ENCODE measurements around the gene LBR. TPM values are rescaled to one million over a fixed set of nuclear protein-coding genes. Genes with fewer than 3 reads are reported as not detected.

LBR gene
- total RNA-seq, 4 donors from 2014 or later = 16.4 to 47.7 (median 22.5) TPM

GRCh38 chr1:225360119-225360518 lies 67.7 kb downstream of the LBR start:
- no peak overlapping the region for H3K4me3 ChIP-seq (ENCODE audit: low read depth, poor library complexity, severe bottlenecking)
- intact Hi-C loops (cut with DNase I; ENCODE audit: low total_unique reads) = no loop called here
- no peak for DNase-seq (ENCODE audit: low spot score in 2 of 2)
- TF ChIP-seq POLR2A (IDR thresholded peaks at IDR 0.05) = no peak
- TF ChIP-seq, protein P1, sequence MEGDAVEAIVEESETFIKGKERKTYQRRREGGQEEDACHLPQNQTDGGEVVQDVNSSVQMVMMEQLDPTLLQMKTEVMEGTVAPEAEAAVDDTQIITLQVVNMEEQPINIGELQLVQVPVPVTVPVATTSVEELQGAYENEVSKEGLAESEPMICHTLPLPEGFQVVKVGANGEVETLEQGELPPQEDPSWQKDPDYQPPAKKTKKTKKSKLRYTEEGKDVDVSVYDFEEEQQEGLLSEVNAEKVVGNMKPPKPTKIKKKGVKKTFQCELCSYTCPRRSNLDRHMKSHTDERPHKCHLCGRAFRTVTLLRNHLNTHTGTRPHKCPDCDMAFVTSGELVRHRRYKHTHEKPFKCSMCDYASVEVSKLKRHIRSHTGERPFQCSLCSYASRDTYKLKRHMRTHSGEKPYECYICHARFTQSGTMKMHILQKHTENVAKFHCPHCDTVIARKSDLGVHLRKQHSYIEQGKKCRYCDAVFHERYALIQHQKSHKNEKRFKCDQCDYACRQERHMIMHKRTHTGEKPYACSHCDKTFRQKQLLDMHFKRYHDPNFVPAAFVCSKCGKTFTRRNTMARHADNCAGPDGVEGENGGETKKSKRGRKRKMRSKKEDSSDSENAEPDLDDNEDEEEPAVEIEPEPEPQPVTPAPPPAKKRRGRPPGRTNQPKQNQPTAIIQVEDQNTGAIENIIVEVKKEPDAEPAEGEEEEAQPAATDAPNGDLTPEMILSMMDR (IDR thresholded peaks at IDR 0.05) = no peak
- 89 to 91% methylated on average over 4 of the region's 4 CpGs for WGBS, 2 donors

DNA sequence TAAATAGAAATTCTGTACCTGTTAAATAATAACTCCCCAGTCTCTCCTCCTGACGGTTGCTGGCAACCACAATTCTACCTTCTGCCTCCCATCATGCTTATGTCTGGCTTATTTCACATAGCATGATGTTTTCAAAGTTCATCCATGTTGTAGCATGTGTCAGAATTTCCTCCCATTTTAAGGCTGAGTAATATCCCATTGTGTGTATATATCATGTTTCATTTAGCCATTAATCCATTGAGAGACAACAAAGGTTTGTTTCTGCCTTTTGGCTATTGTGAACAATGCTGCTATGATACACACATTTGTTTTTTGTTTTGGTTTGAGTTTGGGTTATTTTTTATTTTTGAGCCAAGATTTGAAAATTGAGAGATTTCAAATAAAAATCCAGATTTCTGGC lies 72.0 kb downstream of the LBR start:
- no peak for TF ChIP-seq POLR2A (IDR thresholded peaks at IDR 0.05)
- TF ChIP-seq, protein P1 (IDR thresholded peaks at IDR 0.05) = no peak
- no peak for DNase-seq (ENCODE audit: low spot score in 2 of 2)
- intact Hi-C loops (cut with DNase I; ENCODE audit: low total_unique reads) = no loop called here

GRCh38 chr1:225354906-225355305 lies 72.9 kb downstream of the LBR start:
- H3K4me3 ChIP-seq (ENCODE audit: low read depth, poor library complexity, severe bottlenecking) = no peak overlapping the region
- intact Hi-C loops (cut with DNase I; ENCODE audit: low total_unique reads) = no loop called here
- WGBS, 2 donors = 74 to 84% methylated on average over 3 of the region's 3 CpGs
- TF ChIP-seq, protein P1 (IDR thresholded peaks at IDR 0.05) = no peak
- TF ChIP-seq POLR2A (IDR thresholded peaks at IDR 0.05) = no peak
- DNase-seq (ENCODE audit: low spot score in 2 of 2) = no peak

More for the DNA sequence above, 72.0 kb downstream of the LBR start:
- no peak overlapping the region for H3K4me3 ChIP-seq (ENCODE audit: low read depth, poor library complexity, severe bottlenecking)
- 85 to 92% methylated on average over 1 of the region's 1 CpG for WGBS, 2 donors

Other genes starting within 250 kb of the LBR start
- gene ENAH, start 225.1 kb upstream of the LBR start, total RNA-seq = 10 to 100 TPM; 32.5 to 37.4 (median 35.2) TPM